OCI-LY7 (cell line): ENCODE measurements around the gene FAM3D.
"Not testable (repeated sequence)": the region's sequence is repeated elsewhere in the genome, so short reads cannot be mapped to it uniquely, and the experiment has no call there.

ENCODE experiments used
- EZH2phosphoT487 ChIP-seq: fragments of 200-600 bp; sonication (generic); IDR thresholded peaks from 2 replicates; pipeline ENCODE4 v1.6.1; 2018; ENCODE audit warnings: low read depth, borderline replicate concordance, mild to moderate bottlenecking, mixed run types, antibody characterized with exemption, low read length, moderate library complexity, mixed read lengths
- TF ChIP-seq, protein P1 (sequence below): fragments of 200-600 bp; sonication (generic); conservative IDR thresholded peaks from 2 replicates; pipeline ENCODE4 v1.5.1; 2014; ENCODE audit warnings: mild to moderate bottlenecking, antibody characterized with exemption, low read length, moderate library complexity, mixed read lengths

GRCh38 chr3:58708983-58709382 lies 42.4 kb upstream of the FAM3D start:
- TF ChIP-seq, protein P1, sequence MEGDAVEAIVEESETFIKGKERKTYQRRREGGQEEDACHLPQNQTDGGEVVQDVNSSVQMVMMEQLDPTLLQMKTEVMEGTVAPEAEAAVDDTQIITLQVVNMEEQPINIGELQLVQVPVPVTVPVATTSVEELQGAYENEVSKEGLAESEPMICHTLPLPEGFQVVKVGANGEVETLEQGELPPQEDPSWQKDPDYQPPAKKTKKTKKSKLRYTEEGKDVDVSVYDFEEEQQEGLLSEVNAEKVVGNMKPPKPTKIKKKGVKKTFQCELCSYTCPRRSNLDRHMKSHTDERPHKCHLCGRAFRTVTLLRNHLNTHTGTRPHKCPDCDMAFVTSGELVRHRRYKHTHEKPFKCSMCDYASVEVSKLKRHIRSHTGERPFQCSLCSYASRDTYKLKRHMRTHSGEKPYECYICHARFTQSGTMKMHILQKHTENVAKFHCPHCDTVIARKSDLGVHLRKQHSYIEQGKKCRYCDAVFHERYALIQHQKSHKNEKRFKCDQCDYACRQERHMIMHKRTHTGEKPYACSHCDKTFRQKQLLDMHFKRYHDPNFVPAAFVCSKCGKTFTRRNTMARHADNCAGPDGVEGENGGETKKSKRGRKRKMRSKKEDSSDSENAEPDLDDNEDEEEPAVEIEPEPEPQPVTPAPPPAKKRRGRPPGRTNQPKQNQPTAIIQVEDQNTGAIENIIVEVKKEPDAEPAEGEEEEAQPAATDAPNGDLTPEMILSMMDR: not testable (repeated sequence)
- TF ChIP-seq EZH2phosphoT487: not testable (repeated sequence)
